GM12878 (cell line): ENCODE results near the gene MANEAL. TPM values are rescaled to one million over a fixed set of nuclear protein-coding genes. Genes with fewer than 3 reads are reported as not detected.
A peak's percentile ranks its signal among the peaks of the same experiment; 100 is the strongest.

ENCODE experiments used
- BACH1 ChIP-seq: fragments of 450-650 bp; IDR thresholded peaks from 2 replicates; pipeline ENCODE4 v1.6.1; 2017; ENCODE audit warnings: mild to moderate bottlenecking, borderline replicate concordance
- BCLAF1 ChIP-seq: fragments of 450-650 bp; IDR thresholded peaks from 2 replicates; pipeline ENCODE4 v1.6.1; 2017; ENCODE audit warnings: antibody characterized with exemption, mild to moderate bottlenecking, moderate library complexity
- BHLHE40 ChIP-seq, 2 experiments: fragments of 450-650 bp in 1 of 2; IDR thresholded peaks; 2 replicates each; pipeline ENCODE4 v1.6.1; 2011 to 2017; ENCODE audit warnings: low read depth in 2 of 2, borderline replicate concordance in 1 of 2, improper control_type of control experiment in 1 of 2, low read length in 1 of 2, mild to moderate bottlenecking in 1 of 2
- CUX1 ChIP-seq: IDR thresholded peaks from 2 replicates; pipeline ENCODE4 v1.6.1; 2012; ENCODE audit warnings: improper control_type of control experiment, low read depth, low read length; ENCODE audit not compliant: insufficient replicate concordance
- FOXK2 ChIP-seq: fragments of 450-650 bp; IDR thresholded peaks from 2 replicates; pipeline ENCODE4 v1.6.1; 2017; ENCODE audit warnings: mild to moderate bottlenecking, moderate library complexity
- HCFC1 ChIP-seq: fragments of 150-350 bp; IDR thresholded peaks from 2 replicates; pipeline ENCODE4 v1.6.1; 2014; ENCODE audit warnings: low read length
- HDAC6 ChIP-seq: fragments of 200-600 bp; sonication (generic); IDR thresholded peaks from one replicate; pipeline ENCODE4 v1.8.0; 2017; ENCODE audit warnings: antibody characterized with exemption; ENCODE audit not compliant: unreplicated experiment
- KAT2A ChIP-seq: conservative IDR thresholded peaks from 2 replicates; pipeline ENCODE4 v1.6.1; 2011; ENCODE audit warnings: low read depth, low read length; ENCODE audit not compliant: control insufficient read depth
- LARP7 ChIP-seq: fragments of 450-650 bp; IDR thresholded peaks from 2 replicates; pipeline ENCODE4 v1.6.1; 2017; ENCODE audit warnings: mild to moderate bottlenecking
- MYB ChIP-seq: fragments of 150-350 bp; IDR thresholded peaks from 2 replicates; pipeline ENCODE4 v1.6.1; 2014; ENCODE audit warnings: mild to moderate bottlenecking, low read depth, low read length, borderline replicate concordance
- MYC ChIP-seq: IDR thresholded peaks from 2 replicates; pipeline ENCODE4 v1.6.1; 2011; ENCODE audit warnings: mild to moderate bottlenecking, low read length, moderate library complexity, inconsistent platforms; ENCODE audit not compliant: insufficient read depth, insufficient replicate concordance, insufficient read length, severe bottlenecking
- NKRF ChIP-seq: fragments of 450-650 bp; conservative IDR thresholded peaks from 2 replicates; pipeline ENCODE4 v1.6.1; 2017; ENCODE audit warnings: mild to moderate bottlenecking, moderate library complexity
- PKNOX1 ChIP-seq: fragments of 450-650 bp; IDR thresholded peaks from 2 replicates; pipeline ENCODE4 v1.6.1; 2016; ENCODE audit warnings: mild to moderate bottlenecking
- POLR2A ChIP-seq: IDR thresholded peaks from 2 replicates; pipeline ENCODE4 v1.6.1; 2011; ENCODE audit warnings: low read depth, mild to moderate bottlenecking, low read length
- RB1 ChIP-seq: fragments of 450-650 bp; formaldehyde crosslinking; IDR thresholded peaks from 2 replicates; pipeline ENCODE4 v1.6.1; 2017; ENCODE audit warnings: mild to moderate bottlenecking, borderline replicate concordance
- RELA ChIP-seq: fragments of 450-650 bp; IDR thresholded peaks from 2 replicates; pipeline ENCODE4 v1.8.0; 2014; ENCODE audit warnings: borderline replicate concordance; ENCODE audit not compliant: partially characterized antibody
- YY1 ChIP-seq: IDR thresholded peaks from 2 replicates; pipeline ENCODE4 v1.6.1; 2011; ENCODE audit warnings: low read depth, mild to moderate bottlenecking, low read length
- ZNF217 ChIP-seq: fragments of 450-650 bp; IDR thresholded peaks from 2 replicates; pipeline ENCODE4 v1.6.1; 2017; ENCODE audit warnings: antibody characterized with exemption, mild to moderate bottlenecking
- ZZZ3 ChIP-seq: IDR thresholded peaks from 2 replicates; pipeline ENCODE4 v1.6.1; 2011; ENCODE audit warnings: low read depth; ENCODE audit not compliant: control insufficient read depth, insufficient read length
- polyA plus RNA-seq, 11 experiments: library from polyadenylated mRNA; depleted of rRNA in 4 of 11; unstranded in 6 of 11; stranded (reverse) in 5 of 11; fragments of >200 nt; fragmentation: Nextera tagmentation in 4 of 11; fragmentation: Illumina TruSeq in 1 of 11; extraction: Ambion mirVana in 4 of 11; extraction: Trizol in 1 of 11; gene quantifications; 1 replicate in 1 of 11; 2 replicates in 10 of 11; pipeline versions ENCODE4 v1.2.1 to v1.2.3, GENCODE V29; 2011 to 2016; ENCODE audit warnings: inconsistent platforms in 2 of 11, missing spikeins in 2 of 11, low read depth in 1 of 11
- total RNA-seq, 4 experiments: library from RNA; depleted of rRNA in 3 of 4; stranded (reverse); fragments of >200 nt in 3 of 4; fragmentation: Illumina TruSeq in 1 of 4; extraction: Trizol in 1 of 4; gene quantifications; 2 replicates each; pipeline versions ENCODE4 v1.2.1 to v1.2.3, GENCODE V29; 2013 to 2021

Gene MANEAL
- total and polyA plus RNA-seq, 10 of the 15 experiments (the other 5 are each of a cell fraction or from before 2014, with no cell fraction given), result 0.83 to 11.1 (median 5.7) TPM

- peak; percentile 38; the same call in 1 of the 2 replicates for TF ChIP-seq BACH1
- TF ChIP-seq KAT2A, result no peak
- TF ChIP-seq MYC, result peak; percentile 49
- TF ChIP-seq BCLAF1, result no peak
- TF ChIP-seq LARP7, result peak; percentile 93
- peak; percentile 20 to 82; a peak in 2 of 4 replicates for TF ChIP-seq BHLHE40 (IDR thresholded peaks at IDR 0.05; ENCODE audit: borderline replicate concordance in 1 of 2, low read depth in 2 of 2, low read length in 1 of 2)
- TF ChIP-seq RB1, result peak; percentile 87; the same call in 1 of the 2 replicates
- TF ChIP-seq YY1, result peak; percentile 90
- TF ChIP-seq NKRF, result peak; percentile 42; the same call in 1 of the 2 replicates
- TF ChIP-seq POLR2A, result peak; percentile 69
- peak; percentile 91 for TF ChIP-seq HDAC6
- TF ChIP-seq ZZZ3, result no peak
- peak; percentile 78; the same call in 1 of the 2 replicates for TF ChIP-seq ZNF217
- peak; percentile 24; the same call in 1 of the 2 replicates for TF ChIP-seq HCFC1
- TF ChIP-seq MYB, result no peak
- peak; percentile 15 for TF ChIP-seq RELA
- TF ChIP-seq CUX1, result no peak
- TF ChIP-seq PKNOX1, result no peak
- TF ChIP-seq FOXK2, result peak; percentile 62
Observed at GRCh38 chr1:37793773-37794371, at the start of gene MANEAL (continued).
